HG02571 (cell line): ENCODE measurements around the gene LDB1.

Experiments
- ATAC-seq: cut with Tn5 transposase; IDR thresholded peaks from one replicate; pipeline ENCODE4 v1.9.1; 2021; ENCODE audit warnings: mild to moderate bottlenecking, moderate library complexity; ENCODE audit not compliant: unreplicated experiment

Gene LDB1

DNA sequence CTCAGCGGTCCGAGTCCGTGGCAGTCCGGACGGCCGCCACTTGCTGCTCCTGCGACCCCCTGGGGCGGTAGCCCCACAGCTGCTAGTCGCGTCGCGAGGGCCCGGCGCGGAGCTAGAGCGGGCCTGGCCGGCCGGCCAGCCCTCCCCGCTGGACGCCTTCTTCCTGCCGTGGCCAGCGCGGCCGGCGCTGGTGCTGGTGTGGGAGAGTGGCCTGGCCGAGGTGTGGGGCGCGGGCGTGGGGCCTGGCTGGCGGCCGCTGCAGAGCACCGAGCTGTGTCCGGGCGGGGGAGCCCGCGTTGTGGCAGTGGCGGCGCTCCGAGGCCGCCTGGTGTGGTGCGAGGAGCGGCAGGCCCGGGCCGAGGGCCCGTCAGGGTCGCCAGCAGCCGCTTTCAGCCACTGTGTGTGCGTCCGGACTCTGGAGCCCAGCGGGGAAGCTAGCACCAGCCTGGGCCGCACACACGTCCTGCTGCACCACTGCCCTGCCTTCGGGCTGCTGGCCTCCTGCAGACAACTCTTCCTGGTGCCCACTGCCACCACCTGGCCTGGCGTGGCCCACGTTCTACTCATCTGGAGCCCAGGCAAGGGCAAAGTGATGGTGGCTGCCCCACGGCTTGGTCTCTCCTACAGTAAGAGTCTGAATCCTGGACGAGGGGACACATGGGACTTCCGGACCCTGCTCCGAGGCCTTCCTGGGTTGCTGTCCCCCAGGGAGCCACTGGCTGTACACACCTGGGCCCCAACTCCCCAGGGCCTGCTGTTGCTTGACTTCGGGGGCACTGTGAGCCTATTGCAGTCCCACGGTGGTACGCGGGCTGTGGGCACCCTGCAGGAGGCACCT is 54.4 kb downstream of the LDB1 start:
- peak; percentile 23 for ATAC-seq

DNA sequence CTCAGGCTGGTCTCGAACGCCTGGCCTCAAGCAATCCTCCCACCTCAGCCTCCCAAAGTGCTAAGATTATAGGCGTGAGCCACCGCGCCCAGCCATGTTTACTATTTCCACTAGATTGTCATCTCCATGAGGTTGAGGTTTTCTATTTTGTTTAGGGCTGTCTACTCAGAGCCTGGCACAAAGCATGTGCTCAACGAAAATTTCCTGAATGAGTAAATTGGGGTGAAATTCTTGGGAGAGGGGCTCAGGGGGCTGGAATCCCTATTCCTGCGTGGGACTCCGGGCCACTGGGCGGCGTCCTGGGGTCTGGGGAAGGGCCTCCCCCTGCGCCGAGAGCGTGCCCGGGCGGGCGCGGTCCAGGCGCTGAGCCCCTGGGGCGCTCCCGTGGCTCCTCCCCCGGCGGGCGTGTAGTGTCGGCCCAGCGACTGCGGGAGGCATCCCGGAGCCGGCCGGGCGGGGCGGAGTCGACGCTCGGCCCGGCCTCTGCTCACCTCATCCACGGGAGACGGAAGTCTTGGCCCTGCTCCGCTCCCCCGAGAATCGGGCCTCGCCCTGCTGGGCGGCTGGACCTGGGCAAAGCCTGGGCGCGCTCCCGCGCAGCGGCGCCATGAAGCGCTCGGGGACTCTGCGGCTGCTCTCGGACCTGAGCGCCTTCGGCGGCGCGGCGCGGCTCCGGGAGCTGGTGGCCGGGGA is 55.2 kb downstream of the LDB1 start, which contains the start of gene HPS6:
HPS6 (plus strand) TSS at position 482 of the 693 bp plus-strand sequence; CDS start at position 608, 126 bp downstream.
- ATAC-seq: peak; percentile 91

DNA sequence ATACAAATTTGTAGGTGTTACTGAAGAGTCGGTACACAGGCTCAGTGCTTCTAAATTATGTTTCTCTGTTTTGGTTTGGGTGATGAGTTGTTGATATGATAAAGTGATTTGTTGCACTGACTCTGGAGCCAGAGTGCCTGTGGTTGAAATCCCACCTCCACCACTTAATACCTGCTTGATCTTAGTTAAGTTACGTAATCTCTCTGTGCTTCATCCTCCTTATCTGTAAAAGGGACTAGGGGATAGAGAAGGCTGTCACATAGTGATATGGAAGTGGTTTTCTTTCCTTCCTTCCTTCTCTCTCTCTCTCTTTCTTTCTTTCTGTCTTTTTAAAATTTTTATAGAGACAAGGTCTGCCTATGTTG is 55.7 kb downstream of the LDB1 start:
- no peak for ATAC-seq

DNA sequence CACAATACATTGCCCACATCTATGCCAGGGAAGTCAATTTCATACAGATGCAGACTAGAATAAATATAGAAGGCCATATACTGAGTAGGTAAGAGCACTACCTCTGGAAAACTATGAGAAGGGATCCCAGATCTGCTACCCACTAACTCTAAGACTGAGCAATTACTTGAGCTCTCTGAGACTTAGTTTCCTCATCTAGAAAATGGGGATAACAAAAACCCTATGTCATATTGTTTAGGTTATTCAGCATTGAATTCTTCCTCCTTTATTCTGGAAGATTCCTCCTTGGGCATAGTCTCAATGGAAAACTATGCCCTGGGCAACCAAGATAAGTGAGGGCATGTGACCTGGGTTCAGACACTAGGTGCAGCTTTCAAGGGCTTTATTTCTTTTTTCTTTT is 60.2 kb downstream of the LDB1 start:
- no peak for ATAC-seq
